DOHH2 (cell line): ENCODE results near the gene ELFN1.

Experiments used
- H3F3A ChIP-seq: fragments of 200-600 bp; sonication (generic), shearing (Covaris generic); 2 replicates; pipeline ENCODE4 v1.6.0; 2016; ENCODE audit warnings: antibody characterized with exemption, mild to moderate bottlenecking; ENCODE audit not compliant: control insufficient read depth, insufficient read depth
- H3K27ac ChIP-seq: fragments of 200-600 bp; sonication (generic); 2 replicates; pipeline ENCODE4 v1.5.1; 2014; ENCODE audit warnings: low read depth, mild to moderate bottlenecking, low read length, moderate library complexity
- H3K27me3 ChIP-seq: fragments of 200-600 bp; sonication (generic); 2 replicates; pipeline ENCODE4 v1.6.1; 2014; ENCODE audit warnings: mild to moderate bottlenecking, low read length, mixed read lengths; ENCODE audit not compliant: control insufficient read depth
- H3K36me3 ChIP-seq: fragments of 200-600 bp; sonication (generic); 2 replicates; pipeline ENCODE4 v1.6.1; 2014; ENCODE audit warnings: mild to moderate bottlenecking, low read length, moderate library complexity, mixed read lengths; ENCODE audit not compliant: control insufficient read depth
- H3K4me1 ChIP-seq: fragments of 200-600 bp; sonication (generic); 2 replicates; pipeline ENCODE4 v1.6.1; 2014; ENCODE audit warnings: mild to moderate bottlenecking, low read length, mixed read lengths; ENCODE audit not compliant: control insufficient read depth
- H3K4me2 ChIP-seq: fragments of 200-600 bp; sonication (generic); 2 replicates; pipeline ENCODE4 v1.6.0; 2014; ENCODE audit warnings: mild to moderate bottlenecking, low read length, moderate library complexity
- H3K4me3 ChIP-seq: fragments of 200-600 bp; sonication (generic); 2 replicates; pipeline ENCODE4 v1.5.1; 2014; ENCODE audit warnings: mild to moderate bottlenecking, low read length, mixed read lengths
- H3K79me2 ChIP-seq: fragments of 200-600 bp; sonication (generic); 2 replicates; pipeline ENCODE4 v1.6.1; 2014; ENCODE audit warnings: mild to moderate bottlenecking, low read length, mixed read lengths; ENCODE audit not compliant: control insufficient read depth
- H3K9me2 ChIP-seq: fragments of 200-600 bp; sonication (generic); replicated peaks from 2 replicates; pipeline ENCODE4 v1.6.1; 2014; ENCODE audit warnings: mild to moderate bottlenecking, low read length, mixed read lengths; ENCODE audit not compliant: control insufficient read depth
- H3K9me3 ChIP-seq: fragments of 200-600 bp; sonication (generic); 2 replicates; pipeline ENCODE4 v1.6.1; 2014; ENCODE audit warnings: antibody characterized with exemption, low read length, mixed read lengths; ENCODE audit not compliant: control insufficient read depth, insufficient read depth
- H4K20me1 ChIP-seq: fragments of 200-600 bp; sonication (generic); 2 replicates; pipeline ENCODE4 v1.6.0; 2014; ENCODE audit warnings: low read depth, mild to moderate bottlenecking, antibody characterized with exemption, low read length, moderate library complexity; ENCODE audit not compliant: control insufficient read depth, insufficient read depth
- CTCF ChIP-seq: fragments of 200-600 bp; sonication (generic); IDR thresholded peaks from one replicate; pipeline ENCODE4 v1.5.1; 2014; ENCODE audit warnings: antibody characterized with exemption, mild to moderate bottlenecking, low read depth, low read length; ENCODE audit not compliant: poor library complexity, severe bottlenecking
- EZH2phosphoT487 ChIP-seq: fragments of 200-600 bp; sonication (generic); IDR thresholded peaks from 2 replicates; pipeline ENCODE4 v1.6.1; 2017; ENCODE audit warnings: borderline replicate concordance, mild to moderate bottlenecking, antibody characterized with exemption, low read length, moderate library complexity, mixed read lengths

The ELFN1 gene

GRCh38 chr7:1765336-1765735, 95.3 kb downstream of the ELFN1 start:
- Histone ChIP-seq H3K27ac (no peak overlapping the region), H3K9me3 (peaks cover 3% of the 10 kb centered on the region; the same call in 1 of the 2 replicates), H3K4me2 (no peak overlapping the region), H4K20me1 (0 out of 2 replicates have a peak, but pooled peaks cover 3% of the 10 kb centered on the region), H3K36me3 (no peaks in the 10 kb centered on the region), H3K27me3 (no peaks in the 10 kb centered on the region), H3K4me1 (no peaks in the 10 kb centered on the region), H3K79me2 (no peaks in the 10 kb centered on the region), H3K9me2 (no peaks in the 10 kb centered on the region), H3F3A (peaks cover 4% of the 10 kb centered on the region; the same call in 1 of the 2 replicates), H3K4me3 (no peak overlapping the region)
- no peak for TF ChIP-seq CTCF
- no peak for TF ChIP-seq EZH2phosphoT487

- Histone ChIP-seq H3K4me2 (no peak overlapping the region), H3K9me2 (no peaks in the 10 kb centered on the region), H3K9me3 (peaks cover 3% of the 10 kb centered on the region; the same call in 1 of the 2 replicates), H3K36me3 (no peaks in the 10 kb centered on the region), H4K20me1 (no peaks in the 10 kb centered on the region), H3K27ac (no peak overlapping the region), H3K4me1 (no peaks in the 10 kb centered on the region), H3K79me2 (no peaks in the 10 kb centered on the region), H3F3A (no peaks in the 10 kb centered on the region), H3K27me3 (no peaks in the 10 kb centered on the region), H3K4me3 (no peak overlapping the region)
- TF ChIP-seq EZH2phosphoT487 = no peak
- TF ChIP-seq CTCF = peak; percentile 53
Measured at GRCh38 chr7:1767524-1767923, 97.4 kb downstream of the ELFN1 start.

GRCh38 chr7:1768832-1769231, 98.8 kb downstream of the ELFN1 start:
- no peaks in the 10 kb centered on the region for H4K20me1 ChIP-seq
- H3K4me1 ChIP-seq = no peaks in the 10 kb centered on the region
- no peak overlapping the region for H3K4me3 ChIP-seq
- H3F3A ChIP-seq = no peaks in the 10 kb centered on the region
- no peak for TF ChIP-seq EZH2phosphoT487
- no peak for TF ChIP-seq CTCF
- no peaks in the 10 kb centered on the region for H3K27me3 ChIP-seq
- no peaks in the 10 kb centered on the region for H3K79me2 ChIP-seq
- no peaks in the 10 kb centered on the region for H3K9me2 ChIP-seq
- H3K9me3 ChIP-seq = no peaks in the 10 kb centered on the region
- no peak overlapping the region for H3K27ac ChIP-seq
- H3K36me3 ChIP-seq = no peaks in the 10 kb centered on the region
- no peak overlapping the region for H3K4me2 ChIP-seq
